ENCODE results near the gene ANTXRL.

GRCh38 chr10:46283580-46284285, 3.1 kb upstream of the ANTXRL start:
- no peak for TF ChIP-seq CTCF (IDR thresholded peaks at IDR 0.05)
- no peak for TF ChIP-seq POLR2A (IDR thresholded peaks at IDR 0.05)

All from uterus (tissue), 2 donors.